MCF 10A (cell line): Measurements from ENCODE around the gene FKBP8. TPM values are rescaled to one million over a fixed set of nuclear protein-coding genes. Genes with fewer than 3 reads are reported as not detected.

Source experiments
- BruUV-seq: library from RNA; stranded (reverse); fragments of 400-500 nt; replicated peaks from 2 replicates; lab custom pipeline; 2021; lab: Mats Ljungman, UMichigan
- CTCF ChIA-PET: fragments of 300-600 bp; sonication (Branson Sonifier 250); formaldehyde crosslinking; extraction: SDS; loops from one replicate; lab custom pipeline; 2021; ENCODE audit warnings: antibody characterized with exemption, inconsistent platforms; lab: Yijun Ruan, JAX
- POLR2A ChIA-PET: fragments of 300-600, 350-650 bp; sonication (Branson Sonifier 250); formaldehyde crosslinking; extraction: SDS; loops from one replicate; lab custom pipeline; 2020; ENCODE audit warnings: antibody characterized with exemption, inconsistent platforms; lab: Yijun Ruan, JAX
- DNase-seq: peaks from one replicate; pipeline ENCODE4 v3.0.0-alpha.2; 2018; ENCODE audit not compliant: unreplicated experiment
- H3K27ac Mint-ChIP-seq: one replicate; pipeline ENCODE4 v1.8.0; 2022; ENCODE audit warnings: mild to moderate bottlenecking, low read depth, mixed read lengths; ENCODE audit not compliant: unreplicated experiment
- H3K27me3 Mint-ChIP-seq: one replicate; pipeline ENCODE4 v1.8.0; 2022; ENCODE audit warnings: mixed read lengths; ENCODE audit not compliant: insufficient read depth, unreplicated experiment
- H3K36me3 Mint-ChIP-seq: one replicate; pipeline ENCODE4 v1.8.0; 2022; ENCODE audit warnings: mild to moderate bottlenecking, moderate library complexity, mixed read lengths; ENCODE audit not compliant: insufficient read depth, unreplicated experiment
- H3K4me1 Mint-ChIP-seq: one replicate; pipeline ENCODE4 v1.8.0; 2022; ENCODE audit warnings: mixed read lengths; ENCODE audit not compliant: insufficient read depth, unreplicated experiment
- H3K4me3 Mint-ChIP-seq: one replicate; pipeline ENCODE4 v1.8.0; 2022; ENCODE audit warnings: mild to moderate bottlenecking, moderate library complexity, mixed read lengths; ENCODE audit not compliant: unreplicated experiment
- H3K9me3 Mint-ChIP-seq: one replicate; pipeline ENCODE4 v1.8.0; 2022; ENCODE audit warnings: mixed read lengths; ENCODE audit not compliant: unreplicated experiment
- CTCF ChIP-seq: fragments of 200-600 bp; IDR thresholded peaks from one replicate; pipeline ENCODE4 v1.8.0; 2022; ENCODE audit warnings: antibody characterized with exemption, mild to moderate bottlenecking; ENCODE audit not compliant: unreplicated experiment
- intact Hi-C: fragments of 100-400 bp; cut with micrococcal nuclease; formaldehyde crosslinking; loops from 2 replicates; pipeline ENCODE4 v1.14.1; 2022
- total RNA-seq: library from RNA; stranded (reverse); gene quantifications from 2 replicates; pipeline ENCODE4 v1.2.3, GENCODE V29; 2022

Gene FKBP8
- total RNA-seq, 1 experiment from 2014 or later = 154 TPM

GRCh38 chr19:18483119-18483890 lies 60.1 kb downstream of the FKBP8 start:
- CTCF ChIA-PET = interaction anchor here (0.6 to 3.4 kb wide), 7 partner anchors 10 to 387 kb away, joined by 3 to 10 read pairs (median 3); no protein-coding TSS in a partner anchor
- Mint-ChIP-seq H3K4me1 (peaks cover 45% of the 10 kb centered on the region), H3K36me3 (no peaks in the 10 kb centered on the region), H3K4me3 (no peak overlapping the region), H3K9me3 (no peaks in the 10 kb centered on the region), H3K27me3 (no peaks in the 10 kb centered on the region), H3K27ac (no peak overlapping the region)
- DNase-seq = peak; percentile 56
- no TSS peak for BruUV-seq
- intact Hi-C loops = no loop called here
- TF ChIP-seq CTCF = no peak
- POLR2A ChIA-PET = interaction anchor here (0.8 to 1.0 kb wide), 2 partner anchors 14 to 24 kb away, joined by 3 to 4 read pairs; no protein-coding TSS in a partner anchor

Other genes starting within 250 kb of the FKBP8 start
- 172 and 193 TPM in 2 replicates for gene LSM4, start 220.5 kb downstream of the FKBP8 start, total RNA-seq
- 6.5 and 11.9 TPM in 2 replicates for gene PGPEP1, start 203.0 kb downstream of the FKBP8 start, total RNA-seq
- gene GDF15, start 157.4 kb downstream of the FKBP8 start, total RNA-seq = 193 and 288 TPM in 2 replicates
- gene LRRC25, start 146.0 kb downstream of the FKBP8 start, total RNA-seq = not detected in 2 replicates
- 22.3 and 26.3 TPM in 2 replicates for gene SSBP4, start 124.2 kb downstream of the FKBP8 start, total RNA-seq
- 6.8 and 7.7 TPM in 2 replicates for gene ISYNA1, start 105.4 kb downstream of the FKBP8 start, total RNA-seq
- gene ELL, start 21.5 kb downstream of the FKBP8 start, total RNA-seq = 20.8 and 22.4 TPM in 2 replicates
- 120 and 126 TPM in 2 replicates for gene KXD1, start 14.3 kb upstream of the FKBP8 start, total RNA-seq
- gene UBA52, start 28.3 kb upstream of the FKBP8 start, total RNA-seq = 1,330 and 1,392 TPM in 2 replicates
- gene REX1BD, start 45.2 kb upstream of the FKBP8 start, total RNA-seq = 29.6 and 49.3 TPM in 2 replicates
- gene CRLF1, start 63.2 kb upstream of the FKBP8 start, total RNA-seq = 4.3 and 4.8 TPM in 2 replicates
- gene TMEM59L, start 69.3 kb upstream of the FKBP8 start, total RNA-seq = 0.33 and 0.64 TPM in 2 replicates
- 6.6 and 8.9 TPM in 2 replicates for gene KLHL26, start 93.5 kb upstream of the FKBP8 start, total RNA-seq
- 8.6 and 11.1 TPM in 2 replicates for gene CRTC1, start 140.1 kb upstream of the FKBP8 start, total RNA-seq
- gene COMP, start 247.7 kb upstream of the FKBP8 start, total RNA-seq = not detected in 2 replicates